Spleen (tissue), 11 donors: ENCODE results near the gene VAV2. TPM values are rescaled to one million over a fixed set of nuclear protein-coding genes. Genes with fewer than 3 reads are reported as not detected.

Experiments used
- DNase-seq: peaks from one replicate; pipeline ENCODE4 v3.0.0-alpha.2; 2020
- H3K27ac ChIP-seq, 8 donors: fragments of 200-600 bp; sonication (generic) in 7 of 8; 1 replicate in 4 of 8; 2 replicates in 4 of 8; pipeline versions ENCODE4 v1.5.0 to v1.8.0; 2016 to 2021; ENCODE audit warnings: inconsistent platforms in 4 of 8, mild to moderate bottlenecking in 4 of 8, moderate library complexity in 1 of 8
- H3K27me3 ChIP-seq, 7 donors: fragments of 200-600 bp; sonication (generic) in 6 of 7; replicated peaks in 1 of 7; 1 replicate in 4 of 7; 2 replicates in 3 of 7; pipeline versions ENCODE4 v1.5.0 to v1.8.0; 2016 to 2021; ENCODE audit warnings: inconsistent platforms in 3 of 7, mild to moderate bottlenecking in 1 of 7
- H3K36me3 ChIP-seq, 6 donors: fragments of 200-600 bp; sonication (generic) in 5 of 6; 1 replicate in 4 of 6; 2 replicates in 2 of 6; pipeline versions ENCODE4 v1.5.0 to v1.8.0; 2016 to 2021; ENCODE audit warnings: inconsistent platforms in 2 of 6
- H3K4me1 ChIP-seq, 6 donors: fragments of 200-600 bp; sonication (generic) in 5 of 6; 1 replicate in 3 of 6; 2 replicates in 3 of 6; pipeline versions ENCODE4 v1.5.0 to v1.8.0; 2016 to 2021; ENCODE audit warnings: inconsistent platforms in 3 of 6
- H3K4me3 ChIP-seq, 8 donors: fragments of 200-600 bp; sonication (generic) in 7 of 8; 1 replicate in 4 of 8; 2 replicates in 4 of 8; pipeline versions ENCODE4 v1.5.0 to v1.8.0; 2016 to 2021; ENCODE audit warnings: inconsistent platforms in 4 of 8, mild to moderate bottlenecking in 4 of 8, moderate library complexity in 2 of 8
- H3K9me3 ChIP-seq, 8 donors: fragments of 200-600 bp; sonication (generic) in 7 of 8; 1 replicate in 4 of 8; 2 replicates in 4 of 8; pipeline versions ENCODE4 v1.5.0 to v1.8.0; 2016 to 2021; ENCODE audit warnings: inconsistent platforms in 4 of 8
- CTCF ChIP-seq, 11 experiments: fragments of 200-600 bp in 7 of 11; fragments of 450-650 bp in 4 of 11; sonication (generic) in 4 of 11; IDR thresholded peaks in 8 of 11; conservative IDR thresholded peaks in 3 of 11; 1 replicate in 7 of 11; 2 replicates in 4 of 11; pipeline versions ENCODE4 v1.4.0 to v1.8.0; 2016 to 2021; ENCODE audit warnings: antibody characterized with exemption in 11 of 11, inconsistent platforms in 4 of 11, mild to moderate bottlenecking in 1 of 11
- POLR2A ChIP-seq, 3 donors: fragments of 450-650 bp; IDR thresholded peaks; one replicate each; pipeline ENCODE4 v1.5.1; 2017; ENCODE audit warnings: antibody characterized with exemption in 3 of 3, mild to moderate bottlenecking in 1 of 3
- POLR2AphosphoS5 ChIP-seq, 3 donors: sonication (generic); formaldehyde crosslinking; IDR thresholded peaks; one replicate each; pipeline ENCODE4 v1.5.1; 2017; ENCODE audit warnings: antibody characterized with exemption in 3 of 3
- WGBS, 5 donors: extraction: QIAGEN DNeasy Blood & Tissue Kit in 3 of 5; methylation state at CpG; one replicate each; pipeline versions ENCODE4 v1.1.5 to v1.1.7; 2013 to 2018; 5-methylcytosine and 5-hydroxymethylcytosine counted together
- intact Hi-C: fragments of 100-400 bp; cut with DNase I; formaldehyde crosslinking; loops from one replicate; pipeline ENCODE4 v1.15.0; 2023; ENCODE audit warnings: low total_unique reads
- polyA plus RNA-seq, 3 donors: library from polyadenylated mRNA; stranded (reverse); fragments of 200-250 nt; gene quantifications; one replicate each; pipeline ENCODE4 v1.2.1, GENCODE V29; 2013
- total RNA-seq, 7 donors: library from RNA; depleted of rRNA in 3 of 7; stranded (reverse); fragments of >200 nt in 3 of 7; fragmentation: NEBNext Ultra II Directional in 4 of 7; extraction: Animal tissue kit (Norgen Biotek cat#: 25700) in 4 of 7; gene quantifications; one replicate each; pipeline versions ENCODE4 v1.1.0 to v1.2.1, GENCODE V29; 2016 to 2021
- donor health status: healthy with polysubstance abuse.
- donor health status: DM: no; HTN: no; CAD: no; lungs with moderate emphysema.
- donor health status: DM: no; HTN: no; CAD: no.
- donor health status: Bipolar disorder and iron deficiency.
- donor health status: healthy.
- donor health status: DM: no; HTN: no; CAD: no.
- donor health status: DM: yes; HTN: yes; CAD: no.

The VAV2 gene
- total and polyA plus RNA-seq, 10 donors: 14.2 to 39.2 (median 23.3) TPM

- intact Hi-C loops: no loop called here
- H3K27ac ChIP-seq: peak overlapping the region in 1 of 8 donors; percentile 23
- H3K4me3 ChIP-seq: no peak overlapping the region
- H3K27me3 ChIP-seq: no peaks in the 10 kb centered on the region
- WGBS, 5 donors: 81 to 89% (median 87%) methylated on average over 17 of the region's 17 CpGs
- no peak for DNase-seq
- TF ChIP-seq POLR2AphosphoS5 (IDR thresholded peaks at IDR 0.05) (no peak), CTCF (IDR thresholded peaks at IDR 0.05 in 8 of 11, conservative IDR thresholded peaks at IDR 0.05 in 3 of 11) (no peak), POLR2A (IDR thresholded peaks at IDR 0.05) (no peak)
- peaks cover 0 to 20% (median 0%) of the 10 kb centered on the region in 6 donors for H3K36me3 ChIP-seq
- H3K9me3 ChIP-seq: no peaks in the 10 kb centered on the region
- H3K4me1 ChIP-seq: peaks cover 0 to 24% (median 0%) of the 10 kb centered on the region in 6 donors
Measured at GRCh38 chr9:133892193-133892920, 99.8 kb downstream of the VAV2 start.

- intact Hi-C loops: no loop called here
- Histone ChIP-seq H3K36me3 (peaks cover 0 to 20% (median 0%) of the 10 kb centered on the region in 6 donors), H3K27ac (no peak overlapping the region), H3K9me3 (no peaks in the 10 kb centered on the region), H3K4me1 (peaks cover 0 to 30% (median 2%) of the 10 kb centered on the region in 6 donors), H3K27me3 (no peaks in the 10 kb centered on the region), H3K4me3 (no peak overlapping the region)
- TF ChIP-seq POLR2AphosphoS5 (IDR thresholded peaks at IDR 0.05) (no peak), CTCF (IDR thresholded peaks at IDR 0.05 in 8 of 11, conservative IDR thresholded peaks at IDR 0.05 in 3 of 11) (no peak), POLR2A (IDR thresholded peaks at IDR 0.05) (no peak)
- no peak for DNase-seq
- 88 to 99% (median 92%) methylated on average over 7 of the region's 7 CpGs for WGBS, 5 donors
Measured at GRCh38 chr9:133891741-133892140, 100.4 kb downstream of the VAV2 start.

- Histone ChIP-seq H3K4me1 (peaks cover 0 to 32% (median 2%) of the 10 kb centered on the region in 6 donors), H3K27ac (peak overlapping the region in 1 of 8 donors; percentile 67), H3K27me3 (no peaks in the 10 kb centered on the region), H3K4me3 (no peak overlapping the region), H3K9me3 (no peaks in the 10 kb centered on the region), H3K36me3 (peaks cover 0 to 20% (median 0%) of the 10 kb centered on the region in 6 donors)
- intact Hi-C loops: no loop called here
- TF ChIP-seq POLR2A (IDR thresholded peaks at IDR 0.05): no peak
- no peak for TF ChIP-seq POLR2AphosphoS5 (IDR thresholded peaks at IDR 0.05)
- TF ChIP-seq CTCF (IDR thresholded peaks at IDR 0.05 in 8 of 11, conservative IDR thresholded peaks at IDR 0.05 in 3 of 11): no peak
- no peak for DNase-seq
- WGBS, 5 donors: 75 to 84% (median 77%) methylated on average over 8 of the region's 8 CpGs
Measured at GRCh38 chr9:133890583-133890982, 101.5 kb downstream of the VAV2 start.

GRCh38 chr9:133889584-133890301 is 102.4 kb downstream of the VAV2 start:
- 75 to 86% (median 80%) methylated on average over 21 to 24 of the region's 24 CpGs for WGBS, 5 donors
- no peaks in the 10 kb centered on the region for H3K9me3 ChIP-seq
- TF ChIP-seq CTCF (IDR thresholded peaks at IDR 0.05 in 8 of 11, conservative IDR thresholded peaks at IDR 0.05 in 3 of 11): no peak
- intact Hi-C loops: no loop called here
- no peaks in the 10 kb centered on the region for H3K27me3 ChIP-seq
- H3K27ac ChIP-seq: peak overlapping the region in 4 of 8 donors; percentile 40 to 67 (median 52)
- H3K4me1 ChIP-seq: peaks cover 0 to 37% (median 3%) of the 10 kb centered on the region in 6 donors
- no peak for DNase-seq
- peaks cover 0 to 15% (median 0%) of the 10 kb centered on the region in 6 donors for H3K36me3 ChIP-seq
- no peak overlapping the region for H3K4me3 ChIP-seq
